Type B pancreatic cell (in vitro differentiated cells): ENCODE results near the gene DCPS. TPM values are rescaled to one million over a fixed set of nuclear protein-coding genes. Genes with fewer than 3 reads are reported as not detected.

ENCODE experiments used
- DNase-seq: peaks from one replicate; pipeline ENCODE4 v3.0.0; 2021; ENCODE audit warnings: mixed read lengths; ENCODE audit not compliant: unreplicated experiment; ENCODE audit errors: extremely low spot score
- H3K27ac Mint-ChIP-seq: 2 replicates; pipeline ENCODE4 v1.8.0; 2021; ENCODE audit warnings: mild to moderate bottlenecking, mixed read lengths
- H3K27me3 Mint-ChIP-seq: 2 replicates; pipeline ENCODE4 v1.8.0; 2021; ENCODE audit warnings: mixed read lengths
- H3K36me3 Mint-ChIP-seq: 2 replicates; pipeline ENCODE4 v1.8.0; 2021; ENCODE audit warnings: mixed read lengths
- H3K4me1 Mint-ChIP-seq: one replicate; pipeline ENCODE4 v1.8.0; 2021; ENCODE audit warnings: mixed read lengths; ENCODE audit not compliant: unreplicated experiment
- H3K4me3 Mint-ChIP-seq: 2 replicates; pipeline ENCODE4 v1.8.0; 2021; ENCODE audit warnings: mild to moderate bottlenecking, mixed read lengths
- H3K9me3 Mint-ChIP-seq: 2 replicates; pipeline ENCODE4 v1.8.0; 2021; ENCODE audit warnings: mixed read lengths
- CTCF ChIP-seq: fragments of 200-600 bp; sonication (generic); conservative IDR thresholded peaks from 2 replicates; pipeline ENCODE4 v1.5.0; 2021; ENCODE audit warnings: antibody characterized with exemption, mild to moderate bottlenecking
- total RNA-seq: library from RNA; stranded (reverse); gene quantifications from 2 replicates; pipeline ENCODE4 v1.2.1, GENCODE V29; 2021; ENCODE audit warnings: low replicate concordance

The DCPS gene
- total RNA-seq, 1 donor from 2014 or later = 17.6 TPM

GRCh38 chr11:126319374-126319740 lies 15.5 kb downstream of the DCPS start:
- Mint-ChIP-seq H3K4me3 (no peak overlapping the region), H3K4me1 (peaks cover 29% of the 10 kb centered on the region), H3K36me3 (peaks cover 24% of the 10 kb centered on the region), H3K27ac (no peak overlapping the region), H3K9me3 (peaks cover 7% of the 10 kb centered on the region), H3K27me3 (no peaks in the 10 kb centered on the region)
- no peak for TF ChIP-seq CTCF
- DNase-seq = no peak

GRCh38 chr11:126322996-126323395 lies 19.1 kb downstream of the DCPS start:
- DNase-seq = no peak
- no peak overlapping the region for H3K4me3 Mint-ChIP-seq
- no peak overlapping the region for H3K27ac Mint-ChIP-seq
- no peaks in the 10 kb centered on the region for H3K9me3 Mint-ChIP-seq
- H3K36me3 Mint-ChIP-seq = peaks cover 10% of the 10 kb centered on the region
- no peak for TF ChIP-seq CTCF
- H3K27me3 Mint-ChIP-seq = no peaks in the 10 kb centered on the region
- peaks cover 20% of the 10 kb centered on the region for H3K4me1 Mint-ChIP-seq

GRCh38 chr11:126327281-126328000 lies 23.6 kb downstream of the DCPS start:
- no peak for TF ChIP-seq CTCF
- H3K4me1 Mint-ChIP-seq = peaks cover 9% of the 10 kb centered on the region

GRCh38 chr11:126328001-126328390 lies 24.1 kb downstream of the DCPS start:
- H3K9me3 Mint-ChIP-seq = no peaks in the 10 kb centered on the region
- peaks cover under 1% of the 10 kb centered on the region for H3K36me3 Mint-ChIP-seq
- H3K27me3 Mint-ChIP-seq = no peaks in the 10 kb centered on the region
- no peak for TF ChIP-seq CTCF
- no peak overlapping the region for H3K4me3 Mint-ChIP-seq
- DNase-seq = no peak
- H3K4me1 Mint-ChIP-seq = peaks cover 9% of the 10 kb centered on the region
- H3K27ac Mint-ChIP-seq = no peak overlapping the region

More at GRCh38 chr11:126327281-126328000, 23.6 kb downstream of the DCPS start:
- H3K27me3 Mint-ChIP-seq = no peaks in the 10 kb centered on the region
- DNase-seq = no peak
- H3K4me3 Mint-ChIP-seq = no peak overlapping the region
- H3K9me3 Mint-ChIP-seq = no peaks in the 10 kb centered on the region
- no peaks in the 10 kb centered on the region for H3K36me3 Mint-ChIP-seq
- no peak overlapping the region for H3K27ac Mint-ChIP-seq

GRCh38 chr11:126328444-126328843 lies 24.6 kb downstream of the DCPS start:
- no peaks in the 10 kb centered on the region for H3K27me3 Mint-ChIP-seq
- H3K36me3 Mint-ChIP-seq = peaks cover 5% of the 10 kb centered on the region
- TF ChIP-seq CTCF = no peak
- peaks cover 14% of the 10 kb centered on the region for H3K4me1 Mint-ChIP-seq
- H3K27ac Mint-ChIP-seq = no peak overlapping the region
- no peak for DNase-seq
- H3K9me3 Mint-ChIP-seq = no peaks in the 10 kb centered on the region
- H3K4me3 Mint-ChIP-seq = no peak overlapping the region
